Thoracic aorta (tissue), 2 donors: ENCODE results near the gene PTBP1. TPM values are rescaled to one million over a fixed set of nuclear protein-coding genes. Genes with fewer than 3 reads are reported as not detected.

Source experiments
- ATAC-seq: fragments of 150-250 bp; one replicate; pipeline ENCODE4 v1.8.0; 2017; ENCODE audit warnings: low read depth; ENCODE audit not compliant: insufficient number of reproducible peaks, low FRiP score
- DNase-seq: peaks from one replicate; pipeline ENCODE4 v3.0.0-alpha.2; 2020; ENCODE audit warnings: low spot score
- H3K27ac ChIP-seq, 2 donors: fragments of 200-600 bp; sonication (generic); 1 replicate in 1 of 2; 2 replicates in 1 of 2; pipeline ENCODE4 v1.5.1; 2016; ENCODE audit warnings: mild to moderate bottlenecking in 2 of 2, moderate library complexity in 2 of 2
- H3K27me3 ChIP-seq: fragments of 200-600 bp; sonication (generic); replicated peaks from 2 replicates; pipeline ENCODE4 v1.6.0; 2016; ENCODE audit warnings: mild to moderate bottlenecking; ENCODE audit not compliant: insufficient read depth
- H3K36me3 ChIP-seq: fragments of 200-600 bp; sonication (generic); one replicate; pipeline ENCODE4 v1.5.1; 2016
- H3K4me1 ChIP-seq, 2 donors: fragments of 200-600 bp; sonication (generic); 1 replicate in 1 of 2; 2 replicates in 1 of 2; pipeline versions ENCODE4 v1.5.1 to v1.6.0; 2016; ENCODE audit warnings: low read depth in 2 of 2, mild to moderate bottlenecking in 1 of 2; ENCODE audit not compliant: control insufficient read depth in 1 of 2
- H3K4me3 ChIP-seq: fragments of 200-600 bp; sonication (generic); 2 replicates; pipeline ENCODE4 v1.5.1; 2016; ENCODE audit warnings: mild to moderate bottlenecking
- H3K9me3 ChIP-seq: fragments of 200-600 bp; sonication (generic); 2 replicates; pipeline ENCODE4 v1.5.1; 2016
- CTCF ChIP-seq: fragments of 200-600 bp; sonication (generic); IDR thresholded peaks from one replicate; pipeline ENCODE4 v1.5.1; 2019; ENCODE audit warnings: antibody characterized with exemption
- total RNA-seq, 2 donors: library from RNA; depleted of rRNA; stranded (reverse); fragments of >200 nt; gene quantifications; one replicate each; pipeline versions ENCODE4 v1.1.0 to v1.2.3, GENCODE V29; 2016

Gene PTBP1
- total RNA-seq, 2 donors from 2014 or later: 149 to 163 TPM

- no peak overlapping the region for H3K4me3 ChIP-seq
- TF ChIP-seq CTCF: no peak
- no peaks in the 10 kb centered on the region for H3K27me3 ChIP-seq
- ATAC-seq (no peak), DNase-seq (no peak)
- no peaks in the 10 kb centered on the region for H3K9me3 ChIP-seq
- no peak overlapping the region for H3K27ac ChIP-seq
- H3K36me3 ChIP-seq: peaks cover 56% of the 10 kb centered on the region
- H3K4me1 ChIP-seq: no peaks in the 10 kb centered on the region
Observed at GRCh38 chr19:811506-812048, 14.3 kb downstream of the PTBP1 start.

- ATAC-seq (no peak), DNase-seq (no peak)
- Histone ChIP-seq H3K36me3 (peaks cover 49% of the 10 kb centered on the region), H3K4me1 (no peaks in the 10 kb centered on the region), H3K27me3 (no peaks in the 10 kb centered on the region), H3K27ac (no peak overlapping the region), H3K9me3 (no peaks in the 10 kb centered on the region), H3K4me3 (no peak overlapping the region)
- no peak for TF ChIP-seq CTCF
Observed at GRCh38 chr19:812049-812746, 14.9 kb downstream of the PTBP1 start.

- TF ChIP-seq CTCF: no peak
- Histone ChIP-seq H3K27ac (no peak overlapping the region), H3K4me3 (no peak overlapping the region), H3K27me3 (no peaks in the 10 kb centered on the region), H3K9me3 (no peaks in the 10 kb centered on the region), H3K4me1 (no peaks in the 10 kb centered on the region), H3K36me3 (peaks cover 45% of the 10 kb centered on the region)
- no peak for DNase-seq
- no peak for ATAC-seq
Observed at GRCh38 chr19:812747-813218, 15.5 kb downstream of the PTBP1 start.

- TF ChIP-seq CTCF: no peak
- no peaks in the 10 kb centered on the region for H3K27me3 ChIP-seq
- H3K9me3 ChIP-seq: no peaks in the 10 kb centered on the region
- no peak overlapping the region for H3K27ac ChIP-seq
- ATAC-seq (no peak), DNase-seq (no peak)
- no peaks in the 10 kb centered on the region for H3K4me1 ChIP-seq
- H3K4me3 ChIP-seq: no peak overlapping the region
- H3K36me3 ChIP-seq: peaks cover 37% of the 10 kb centered on the region
Observed at GRCh38 chr19:813219-814151, 16.2 kb downstream of the PTBP1 start.
